ENCODE data around the gene ZNRF4.
"Not testable (repeated sequence)": the region's sequence is repeated elsewhere in the genome, so short reads cannot be mapped to it uniquely, and the experiment has no call there.

ZNRF4 gene

DNA sequence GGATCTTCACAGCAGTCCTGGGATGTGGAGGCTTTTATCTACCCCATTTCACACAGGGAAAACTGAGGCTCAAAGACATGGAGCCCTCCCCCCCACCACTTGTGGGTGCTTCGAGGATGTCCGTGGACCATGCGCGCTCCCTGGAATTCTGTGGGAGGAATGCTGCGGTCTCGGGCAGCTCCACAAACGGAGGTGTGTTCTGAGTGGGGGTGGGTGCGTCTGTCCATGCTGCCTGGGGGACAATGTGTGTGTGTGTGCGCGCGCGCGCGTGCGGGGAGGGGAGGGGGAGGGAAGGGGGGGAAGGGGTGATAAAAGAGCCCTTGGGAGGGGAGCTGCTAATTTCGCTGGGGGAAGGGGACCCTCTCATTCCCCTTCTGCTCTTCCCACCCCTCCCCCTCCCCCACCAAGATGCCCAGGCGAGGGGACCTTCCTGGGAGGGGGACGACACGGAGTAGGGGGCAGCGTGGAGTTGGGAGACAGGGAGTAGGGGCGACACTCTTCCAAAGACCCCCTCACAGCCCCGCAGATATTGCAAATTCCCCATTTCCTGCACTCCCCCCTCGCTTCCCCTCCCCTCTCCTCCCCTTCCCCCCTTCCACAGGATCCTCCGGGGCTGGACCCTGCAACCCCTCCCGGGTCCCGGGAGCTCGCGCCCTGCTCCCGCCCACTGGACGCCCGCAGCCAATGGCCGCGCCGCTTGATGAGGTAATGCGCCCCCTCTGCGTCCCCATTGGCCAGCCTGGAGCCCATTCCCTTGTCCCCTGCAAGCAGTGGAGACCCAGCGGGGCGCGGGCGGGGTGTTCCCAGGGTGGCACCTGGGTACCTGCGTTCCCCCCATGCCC, 18.9 kb upstream of the ZNRF4 start:
- H3K27ac ChIP-seq, result no peak overlapping the region
- peaks cover 0 to 54% of the 10 kb centered on the region in 2 donors for H3K27me3 ChIP-seq
- peaks cover 0 to 8% (median 0%) of the 10 kb centered on the region in 4 donors for H3K4me1 ChIP-seq
- intact Hi-C loops (cut with DNase I; ENCODE audit: low total_unique reads), result no loop called here
- H3K36me3 ChIP-seq, result no peaks in the 10 kb centered on the region
- H3K4me3 ChIP-seq, result no peak overlapping the region
- TF ChIP-seq, protein P1, sequence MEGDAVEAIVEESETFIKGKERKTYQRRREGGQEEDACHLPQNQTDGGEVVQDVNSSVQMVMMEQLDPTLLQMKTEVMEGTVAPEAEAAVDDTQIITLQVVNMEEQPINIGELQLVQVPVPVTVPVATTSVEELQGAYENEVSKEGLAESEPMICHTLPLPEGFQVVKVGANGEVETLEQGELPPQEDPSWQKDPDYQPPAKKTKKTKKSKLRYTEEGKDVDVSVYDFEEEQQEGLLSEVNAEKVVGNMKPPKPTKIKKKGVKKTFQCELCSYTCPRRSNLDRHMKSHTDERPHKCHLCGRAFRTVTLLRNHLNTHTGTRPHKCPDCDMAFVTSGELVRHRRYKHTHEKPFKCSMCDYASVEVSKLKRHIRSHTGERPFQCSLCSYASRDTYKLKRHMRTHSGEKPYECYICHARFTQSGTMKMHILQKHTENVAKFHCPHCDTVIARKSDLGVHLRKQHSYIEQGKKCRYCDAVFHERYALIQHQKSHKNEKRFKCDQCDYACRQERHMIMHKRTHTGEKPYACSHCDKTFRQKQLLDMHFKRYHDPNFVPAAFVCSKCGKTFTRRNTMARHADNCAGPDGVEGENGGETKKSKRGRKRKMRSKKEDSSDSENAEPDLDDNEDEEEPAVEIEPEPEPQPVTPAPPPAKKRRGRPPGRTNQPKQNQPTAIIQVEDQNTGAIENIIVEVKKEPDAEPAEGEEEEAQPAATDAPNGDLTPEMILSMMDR (IDR thresholded peaks at IDR 0.05), result no peak
- H3K9me3 ChIP-seq, result no peaks in the 10 kb centered on the region
- DNase-seq, result no peak

DNA sequence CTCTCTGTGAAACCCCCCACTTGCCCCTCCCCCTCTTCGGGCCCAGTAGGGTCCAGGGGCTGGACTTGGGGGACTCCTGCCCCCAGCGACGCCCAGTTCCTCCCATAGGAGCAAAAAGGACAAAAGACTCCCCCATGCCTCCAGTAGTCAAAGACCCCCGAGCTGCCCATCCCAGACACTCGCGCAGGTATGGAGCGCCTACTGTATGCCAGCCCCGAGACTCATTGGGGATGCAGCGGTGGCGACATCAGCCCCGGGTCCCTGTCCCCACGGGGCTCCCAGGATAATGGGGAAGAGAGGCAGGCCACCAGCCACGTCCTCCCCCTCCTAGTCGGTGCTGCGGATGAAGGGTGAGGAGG, 18.3 kb upstream of the ZNRF4 start:
- H3K36me3 ChIP-seq, result no peaks in the 10 kb centered on the region
- peaks cover 0 to 52% of the 10 kb centered on the region in 2 donors for H3K27me3 ChIP-seq
- TF ChIP-seq, protein P1 (IDR thresholded peaks at IDR 0.05), result no peak
- H3K4me1 ChIP-seq, result peaks cover 0 to 8% (median 0%) of the 10 kb centered on the region in 4 donors
- intact Hi-C loops (cut with DNase I; ENCODE audit: low total_unique reads), result no loop called here
- no peak overlapping the region for H3K4me3 ChIP-seq
- no peaks in the 10 kb centered on the region for H3K9me3 ChIP-seq
- DNase-seq, result no peak
- no peak overlapping the region for H3K27ac ChIP-seq

DNA sequence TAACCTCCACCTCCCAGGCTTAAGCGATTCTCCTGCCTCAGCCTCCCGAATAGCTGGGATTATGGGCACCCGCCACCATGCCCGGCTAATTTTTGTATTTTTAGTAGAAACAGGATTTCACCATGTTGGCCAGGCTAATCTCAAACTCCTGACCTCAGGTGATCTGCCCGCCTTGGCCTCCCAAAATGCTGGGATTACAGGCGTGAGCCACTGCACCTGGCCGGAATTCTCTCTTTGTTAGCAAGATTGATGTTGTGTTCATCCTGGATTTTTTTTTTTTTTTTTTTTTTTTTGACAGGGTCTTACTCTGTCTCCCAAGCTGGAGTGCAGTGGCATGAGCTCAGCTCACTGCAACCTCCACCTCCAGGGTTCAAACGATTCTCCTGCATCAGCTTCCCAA, 16.5 kb upstream of the ZNRF4 start:
- H3K27ac ChIP-seq; DNase-seq; intact Hi-C loops (cut with DNase I; ENCODE audit: low total_unique reads); H3K9me3 ChIP-seq; H3K36me3 ChIP-seq; H3K4me3 ChIP-seq; H3K4me1 ChIP-seq: not testable (repeated sequence)
- peaks cover 0 to 49% of the 10 kb centered on the region in 2 donors for H3K27me3 ChIP-seq

DNA sequence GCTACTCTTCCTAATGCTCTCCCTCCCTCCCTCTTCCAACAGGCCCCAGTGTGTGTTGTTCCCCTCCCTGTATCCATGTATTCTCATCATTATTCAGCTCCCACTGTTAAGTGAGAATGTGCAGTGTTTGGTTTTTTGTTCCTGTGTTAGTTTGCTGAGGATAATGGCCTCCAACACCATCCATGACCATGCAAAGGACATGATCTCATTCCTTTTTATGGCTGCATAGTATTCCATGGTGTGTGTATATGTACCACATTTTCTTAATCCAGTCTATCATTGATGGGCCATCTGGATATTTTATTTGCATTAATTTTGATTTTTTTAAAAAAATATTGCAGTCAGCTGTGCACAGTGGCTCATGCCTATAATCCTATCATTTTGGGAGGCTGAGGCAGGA, 15.8 kb upstream of the ZNRF4 start:
- Histone ChIP-seq H3K4me3 (no peak overlapping the region), H3K9me3 (no peaks in the 10 kb centered on the region), H3K36me3 (no peaks in the 10 kb centered on the region), H3K4me1 (peaks cover 0 to 8% (median 0%) of the 10 kb centered on the region in 4 donors), H3K27me3 (peaks cover 0 to 56% of the 10 kb centered on the region in 2 donors), H3K27ac (no peak overlapping the region)
- DNase-seq, result no peak
- TF ChIP-seq, protein P1 (IDR thresholded peaks at IDR 0.05), result no peak
- intact Hi-C loops (cut with DNase I; ENCODE audit: low total_unique reads), result no loop called here

DNA sequence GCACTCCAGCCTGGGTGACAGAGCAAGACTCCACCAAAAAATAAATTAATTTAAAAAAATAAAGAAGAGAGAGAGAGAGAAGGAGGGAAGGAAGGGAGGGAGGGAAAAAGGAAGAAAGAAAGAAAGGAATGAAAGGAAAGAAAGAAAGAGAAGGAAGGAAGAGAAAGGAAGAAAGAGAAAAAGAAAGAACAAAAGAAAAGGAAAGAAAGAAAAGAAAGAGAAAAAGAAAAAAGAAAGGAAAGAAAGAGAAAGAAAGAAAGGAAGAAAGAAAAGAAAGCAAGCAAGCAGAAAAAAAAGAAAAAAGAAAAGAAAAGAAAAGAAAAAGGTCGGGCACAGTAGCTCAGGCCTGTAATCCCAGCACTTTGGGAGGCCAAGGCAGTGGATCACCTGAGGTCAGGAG, 14.9 kb upstream of the ZNRF4 start:
- Histone ChIP-seq H3K9me3 (no peaks in the 10 kb centered on the region), H3K36me3 (no peaks in the 10 kb centered on the region), H3K27me3 (peaks cover 0 to 55% of the 10 kb centered on the region in 2 donors), H3K27ac (no peak overlapping the region), H3K4me3 (no peak overlapping the region), H3K4me1 (peaks cover 0 to 8% (median 0%) of the 10 kb centered on the region in 4 donors)
- intact Hi-C loops (cut with DNase I; ENCODE audit: low total_unique reads), result no loop called here
- TF ChIP-seq, protein P1 (IDR thresholded peaks at IDR 0.05), result no peak
- no peak for DNase-seq

DNA sequence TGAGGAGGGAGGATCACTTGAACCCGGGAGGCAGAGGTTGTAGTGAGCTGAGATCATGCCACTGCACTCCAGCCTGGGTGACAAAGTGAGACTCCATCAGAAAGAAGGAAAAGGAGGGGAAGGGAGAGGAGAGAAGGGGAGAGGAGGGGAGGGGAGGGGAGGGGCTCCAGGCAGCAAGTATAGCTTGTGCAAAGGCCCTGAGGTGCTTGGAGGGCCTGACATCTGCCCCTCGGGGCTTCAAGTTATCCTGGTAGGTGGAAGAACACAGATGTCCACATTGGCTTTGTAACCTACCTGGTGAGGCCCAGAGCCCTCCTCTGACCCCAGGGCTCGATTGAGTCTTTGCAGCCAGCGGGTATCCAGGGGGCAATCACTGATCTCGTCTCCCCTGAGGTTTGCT, 11.5 kb upstream of the ZNRF4 start:
- no peak overlapping the region for H3K27ac ChIP-seq
- H3K27me3 ChIP-seq, result peaks cover 0 to 45% of the 10 kb centered on the region in 2 donors
- H3K4me1 ChIP-seq, result no peaks in the 10 kb centered on the region
- TF ChIP-seq, protein P1 (IDR thresholded peaks at IDR 0.05), result no peak
- H3K36me3 ChIP-seq, result no peaks in the 10 kb centered on the region
- no peak overlapping the region for H3K4me3 ChIP-seq
- intact Hi-C loops (cut with DNase I; ENCODE audit: low total_unique reads), result no loop called here
- H3K9me3 ChIP-seq, result no peaks in the 10 kb centered on the region
- DNase-seq, result no peak

Measured in tibial artery (tissue), 4 donors.